H1 (cell line): Measurements from ENCODE around the gene WNT2. TPM values are rescaled to one million over a fixed set of nuclear protein-coding genes. Genes with fewer than 3 reads are reported as not detected.

ENCODE experiments used
- CTCF ChIA-PET: fragments of 300-600 bp; sonication (Branson Sonifier 250); formaldehyde crosslinking; loops from one replicate; lab custom pipeline; 2021; ENCODE audit not compliant: partially characterized antibody; lab: Charles Lee
- POLR2A ChIA-PET: fragments of 300-600 bp; sonication (Branson Sonifier 250); formaldehyde crosslinking; loops from one replicate; lab custom pipeline; 2021; ENCODE audit warnings: inconsistent platforms; ENCODE audit not compliant: partially characterized antibody; lab: Charles Lee
- DNase-seq, 2 experiments: peaks; one replicate each; pipeline versions ENCODE4 v3.0.0 to v3.0.0-alpha.2; 2010 to 2022; ENCODE audit warnings: low spot score in 2 of 2, low read depth in 1 of 2, mixed read lengths in 1 of 2
- FAIRE-seq: peaks from 2 replicates; lab custom pipeline; 2011; peaks lifted over from hg19 to GRCh38; lab: Jason Lieb, UNC
- H2AFZ ChIP-seq: 2 replicates; pipeline ENCODE4 v1.8.1; 2012; ENCODE audit warnings: low read length, inconsistent platforms
- H2AK5ac ChIP-seq: 2 replicates; pipeline ENCODE4 v1.6.1; 2013; ENCODE audit warnings: low read depth, low read length
- H2BK120ac ChIP-seq: replicated peaks from 2 replicates; pipeline ENCODE3; 2013; ENCODE audit warnings: low read depth, low read length, inconsistent platforms
- H2BK12ac ChIP-seq: 2 replicates; pipeline ENCODE4 v1.6.1; 2013; ENCODE audit warnings: low read depth, low read length
- H2BK15ac ChIP-seq: 2 replicates; pipeline ENCODE4 v1.6.1; 2013; ENCODE audit warnings: low read length
- H2BK20ac ChIP-seq: 2 replicates; pipeline ENCODE4 v1.6.1; 2013; ENCODE audit warnings: low read length
- H2BK5ac ChIP-seq: 2 replicates; pipeline ENCODE4 v1.6.1; 2013; ENCODE audit warnings: low read depth, low read length
- H3K14ac ChIP-seq: 2 replicates; pipeline ENCODE4 v1.6.1; 2013; ENCODE audit warnings: inconsistent platforms; ENCODE audit not compliant: insufficient read length
- H3K18ac ChIP-seq: 2 replicates; pipeline ENCODE4 v1.6.1; 2013; ENCODE audit warnings: low read length; ENCODE audit errors: extremely low read depth
- H3K23ac ChIP-seq: 2 replicates; pipeline ENCODE4 v1.6.1; 2013; ENCODE audit warnings: inconsistent platforms; ENCODE audit not compliant: insufficient read length
- H3K23me2 ChIP-seq: 2 replicates; pipeline ENCODE4 v1.6.1; 2013; ENCODE audit warnings: low read depth, low read length
- H3K27ac ChIP-seq: 2 replicates; pipeline ENCODE4 v1.6.1; 2011; ENCODE audit warnings: low read depth, low read length, inconsistent platforms
- H3K27me3 ChIP-seq, 4 experiments: replicated peaks in 1 of 4; 1 replicate in 1 of 4; 2 replicates in 3 of 4; pipeline versions ENCODE4 v1.6.1 to v1.8.1; 2011 to 2013; ENCODE audit warnings: low read length in 3 of 4, mild to moderate bottlenecking in 3 of 4, inconsistent platforms in 2 of 4, mixed read lengths in 2 of 4, moderate library complexity in 1 of 4; ENCODE audit not compliant: control insufficient read depth in 3 of 4, insufficient read depth in 3 of 4; ENCODE audit errors: extremely low read depth in 1 of 4
- H3K36me3 ChIP-seq, 4 experiments: 2 replicates each; pipeline versions ENCODE4 v1.6.1 to v1.8.1; 2011 to 2013; ENCODE audit warnings: mild to moderate bottlenecking in 4 of 4, low read length in 3 of 4, moderate library complexity in 2 of 4, control low read depth in 1 of 4, inconsistent platforms in 1 of 4; ENCODE audit not compliant: insufficient read depth in 4 of 4, control insufficient read depth in 2 of 4
- H3K4ac ChIP-seq: replicated peaks from 2 replicates; pipeline ENCODE3; 2013; ENCODE audit warnings: low read length, low read depth, mixed read lengths, inconsistent platforms; ENCODE audit not compliant: insufficient read length
- H3K4me1 ChIP-seq, 4 experiments: replicated peaks in 1 of 4; 1 replicate in 1 of 4; 2 replicates in 3 of 4; pipeline versions ENCODE4 v1.6.1 to v1.8.1; 2011 to 2013; ENCODE audit warnings: low read length in 3 of 4, inconsistent platforms in 2 of 4, mixed read lengths in 1 of 4; ENCODE audit not compliant: insufficient read depth in 4 of 4, control insufficient read depth in 3 of 4
- H3K4me2 ChIP-seq, 2 experiments: 2 replicates each; pipeline versions ENCODE4 v1.6.1 to v1.8.1; 2011 to 2013; ENCODE audit warnings: low read depth in 2 of 2, low read length in 2 of 2, control low read depth in 1 of 2, inconsistent platforms in 1 of 2, mild to moderate bottlenecking in 1 of 2; ENCODE audit not compliant: insufficient read depth in 1 of 2
- H3K4me3 ChIP-seq, 4 experiments: fragments of 200-600, 300-600 bp in 1 of 4; sonication (generic), shearing (Covaris generic), sonication (Bioruptor Twin) in 1 of 4; 2 replicates each; pipeline versions ENCODE4 v1.5.1 to v1.8.1; 2011 to 2016; ENCODE audit warnings: low read length in 4 of 4, low read depth in 3 of 4, control low read depth in 2 of 4, inconsistent platforms in 2 of 4, mild to moderate bottlenecking in 2 of 4, mixed read lengths in 1 of 4, moderate library complexity in 1 of 4; ENCODE audit not compliant: insufficient read depth in 2 of 4; ENCODE audit errors: extremely low read depth in 1 of 4
- H3K56ac ChIP-seq: replicated peaks from 2 replicates; pipeline ENCODE3; 2013; ENCODE audit warnings: low read depth, mild to moderate bottlenecking, mixed read lengths, low read length, inconsistent platforms; ENCODE audit not compliant: insufficient read length
- H3K79me1 ChIP-seq: 2 replicates; pipeline ENCODE4 v1.6.1; 2013; ENCODE audit warnings: low read depth, low read length, control low read depth
- H3K79me2 ChIP-seq, 2 experiments: 2 replicates each; pipeline versions ENCODE4 v1.6.1 to v1.8.1; 2012 to 2013; ENCODE audit warnings: low read length in 2 of 2, mild to moderate bottlenecking in 2 of 2, inconsistent platforms in 1 of 2; ENCODE audit not compliant: insufficient read depth in 2 of 2, control insufficient read depth in 1 of 2
- H3K9ac ChIP-seq, 4 experiments: replicated peaks in 1 of 4; 1 replicate in 1 of 4; 2 replicates in 3 of 4; pipeline versions ENCODE4 v1.6.1 to v1.8.1; 2011 to 2013; ENCODE audit warnings: low read depth in 3 of 4, low read length in 3 of 4, control low read depth in 2 of 4, mild to moderate bottlenecking in 2 of 4, moderate library complexity in 2 of 4, inconsistent platforms in 1 of 4; ENCODE audit errors: extremely low read depth in 1 of 4
- H3K9me3 ChIP-seq, 2 experiments: 2 replicates each; pipeline versions ENCODE4 v1.6.1 to v1.8.1; 2012 to 2013; ENCODE audit warnings: mild to moderate bottlenecking in 2 of 2, moderate library complexity in 2 of 2, control low read depth in 1 of 2, inconsistent platforms in 1 of 2, low read depth in 1 of 2, low read length in 1 of 2, mixed read lengths in 1 of 2; ENCODE audit not compliant: insufficient read depth in 2 of 2
- H4K20me1 ChIP-seq, 2 experiments: replicated peaks in 1 of 2; 2 replicates each; pipeline versions ENCODE3 to v1.8.1; 2011 to 2013; ENCODE audit warnings: inconsistent platforms in 2 of 2, low read length in 2 of 2, mild to moderate bottlenecking in 1 of 2; ENCODE audit not compliant: insufficient read depth in 2 of 2, control insufficient read depth in 1 of 2
- H4K5ac ChIP-seq: 2 replicates; pipeline ENCODE4 v1.6.1; 2013; ENCODE audit warnings: low read length, low read depth, mixed read lengths, inconsistent platforms; ENCODE audit not compliant: insufficient read length
- H4K8ac ChIP-seq: 2 replicates; pipeline ENCODE4 v1.8.0; 2013; ENCODE audit warnings: mild to moderate bottlenecking, moderate library complexity, low read length, inconsistent platforms; ENCODE audit not compliant: insufficient read depth; ENCODE audit errors: extremely low read depth
- H4K91ac ChIP-seq: replicated peaks from 2 replicates; pipeline ENCODE3; 2013; ENCODE audit warnings: low read length, mixed read lengths, inconsistent platforms; ENCODE audit not compliant: insufficient read length
- BACH1 ChIP-seq: IDR thresholded peaks from 2 replicates; pipeline ENCODE4 v1.6.1; 2012; ENCODE audit warnings: low read length, improper control_type of control experiment
- CREB1 ChIP-seq: IDR thresholded peaks from 2 replicates; pipeline ENCODE4 v1.6.1; 2012; ENCODE audit warnings: inconsistent platforms
- EZH2 ChIP-seq: fragments of 200-600 bp; sonication (generic); IDR thresholded peaks from 2 replicates; pipeline ENCODE4 v1.7.1; 2012; ENCODE audit warnings: low read depth, mild to moderate bottlenecking, moderate library complexity, low read length, inconsistent platforms; ENCODE audit not compliant: severe bottlenecking
- FOSL1 ChIP-seq: IDR thresholded peaks from 2 replicates; pipeline ENCODE4 v1.6.1; 2011; ENCODE audit warnings: mild to moderate bottlenecking, low read depth, low read length, moderate library complexity; ENCODE audit not compliant: insufficient read depth
- KDM4A ChIP-seq: IDR thresholded peaks from one replicate; pipeline ENCODE4 v1.7.1; 2012; ENCODE audit warnings: low read depth, mild to moderate bottlenecking, moderate library complexity, low read length, inconsistent platforms; ENCODE audit not compliant: severe bottlenecking
- MAFK ChIP-seq: IDR thresholded peaks from 2 replicates; pipeline ENCODE4 v1.6.1; 2012; ENCODE audit warnings: low read depth, mild to moderate bottlenecking, improper control_type of control experiment, low read length
- POU5F1 ChIP-seq: IDR thresholded peaks from 2 replicates; pipeline ENCODE4 v1.6.1; 2011; ENCODE audit warnings: low read depth, mild to moderate bottlenecking, low read length, moderate library complexity
- SAP30 ChIP-seq: fragments of 300-600 bp; sonication (generic); IDR thresholded peaks from 2 replicates; pipeline ENCODE4 v1.7.1; 2012; ENCODE audit warnings: low read length, moderate library complexity, mild to moderate bottlenecking, inconsistent platforms; ENCODE audit not compliant: insufficient read depth, insufficient replicate concordance
- SIN3A ChIP-seq, 2 experiments: IDR thresholded peaks in 1 of 2; conservative IDR thresholded peaks in 1 of 2; 2 replicates each; pipeline ENCODE4 v1.6.1; 2011 to 2012; ENCODE audit warnings: low read length in 2 of 2, improper control_type of control experiment in 1 of 2, low read depth in 1 of 2, mild to moderate bottlenecking in 1 of 2
- WGBS, 2 experiments: shearing (Covaris generic) in 1 of 2; methylation state at CpG; one replicate each; pipeline versions ENCODE4 v1.1.6 to v1.1.7; 2013 to 2015; ENCODE audit warnings: low lambda C conversion rate in 2 of 2, mixed read lengths in 2 of 2, inconsistent platforms in 1 of 2, low coverage in 1 of 2, missing lambda C conversion rate in 1 of 2; ENCODE audit not compliant: insufficient replicate concordance in 2 of 2, insufficient coverage in 1 of 2, insufficient read length in 1 of 2; ENCODE audit errors: extremely low coverage in 1 of 2, missing lambda C conversion rate in 1 of 2; 5-methylcytosine and 5-hydroxymethylcytosine counted together
- polyA plus RNA-seq, 7 experiments: library from polyadenylated mRNA; depleted of rRNA in 3 of 7; stranded (reverse) in 5 of 7; unstranded in 2 of 7; fragments of >200 nt in 5 of 7; fragments of 200-250 nt in 2 of 7; gene quantifications; 1 replicate in 5 of 7; 2 replicates in 1 of 7; 4 replicates in 1 of 7; pipeline versions ENCODE4 v1.2.1 to v1.2.3, GENCODE V29; 2011 to 2013; ENCODE audit warnings: missing spikeins in 2 of 7, mixed read lengths in 2 of 7
- total RNA-seq: library from RNA; stranded (reverse); fragmentation: NEBNext Ultra II Directional; extraction: Animal tissue kit (Norgen Biotek cat#: 25700); gene quantifications from 2 replicates; pipeline ENCODE4 v1.2.1, GENCODE V29; 2021
- TF ChIP-seq, protein P1 (sequence below): IDR thresholded peaks from 2 replicates; pipeline ENCODE4 v1.6.1; 2012; ENCODE audit warnings: inconsistent platforms

Gene WNT2
- total and polyA plus RNA-seq, 2 of the 8 experiments (the other 6 are each of a cell fraction or from before 2014, with no cell fraction given), result not detected

DNA sequence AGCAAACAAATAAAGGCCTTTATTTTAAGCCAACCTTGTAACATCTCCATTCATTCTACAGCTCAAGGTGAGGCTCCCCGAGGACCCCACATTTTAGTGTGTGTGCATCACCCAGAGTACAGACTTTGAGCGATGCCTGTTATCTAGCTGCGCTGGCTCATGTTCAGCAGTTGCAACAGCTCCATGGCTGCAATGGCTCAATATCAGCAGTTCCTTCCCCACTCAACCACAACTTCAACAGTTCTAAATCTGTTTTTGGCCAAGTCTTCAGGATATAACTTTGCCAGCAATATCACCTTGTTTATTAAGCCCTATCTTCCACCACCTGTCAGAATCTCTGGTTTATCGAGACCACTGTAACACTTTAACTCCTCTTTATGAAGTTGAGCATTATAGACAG is 95.8 kb downstream of the WNT2 start:
- Histone ChIP-seq H3K4ac (no peak overlapping the region), H2BK5ac (no peak overlapping the region), H4K91ac (no peak overlapping the region), H4K5ac (no peak overlapping the region), H3K18ac (no peak overlapping the region), H3K4me1 (no peaks in the 10 kb centered on the region), H3K23ac (no peak overlapping the region), H3K36me3 (no peaks in the 10 kb centered on the region), H2BK20ac (no peak overlapping the region), H3K56ac (no peak overlapping the region), H3K23me2 (no peaks in the 10 kb centered on the region), H4K8ac (no peak overlapping the region), H4K20me1 (no peaks in the 10 kb centered on the region), H2BK15ac (no peak overlapping the region), H3K27me3 (no peaks in the 10 kb centered on the region), H3K4me2 (no peak overlapping the region), H3K9ac (no peak overlapping the region), H2AFZ (no peak overlapping the region), H3K14ac (no peak overlapping the region), H2BK120ac (no peak overlapping the region), H3K4me3 (no peak overlapping the region), H3K79me1 (no peaks in the 10 kb centered on the region), H3K79me2 (no peaks in the 10 kb centered on the region), H3K27ac (no peak overlapping the region), H2AK5ac (no peak overlapping the region), H2BK12ac (no peak overlapping the region), H3K9me3 (no peaks in the 10 kb centered on the region)
- 80% methylated on average over 4 of the region's 4 CpGs; no CpG with 5 or more reads in 1 of the 2 experiments for WGBS, 2 experiments
- FAIRE-seq (no peak), DNase-seq (no peak)
- CTCF ChIA-PET, result interaction anchor here (0.6 to 2.0 kb wide), 3 partner anchors 14 to 175 kb away, joined by 4 to 6 read pairs (median 4); no protein-coding TSS in a partner anchor
- POLR2A ChIA-PET, result no interaction called here
- TF ChIP-seq, protein P1, sequence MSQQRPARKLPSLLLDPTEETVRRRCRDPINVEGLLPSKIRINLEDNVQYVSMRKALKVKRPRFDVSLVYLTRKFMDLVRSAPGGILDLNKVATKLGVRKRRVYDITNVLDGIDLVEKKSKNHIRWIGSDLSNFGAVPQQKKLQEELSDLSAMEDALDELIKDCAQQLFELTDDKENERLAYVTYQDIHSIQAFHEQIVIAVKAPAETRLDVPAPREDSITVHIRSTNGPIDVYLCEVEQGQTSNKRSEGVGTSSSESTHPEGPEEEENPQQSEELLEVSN, result no peak
- TF ChIP-seq CREB1 (no peak), SAP30 (no peak), SIN3A (conservative IDR thresholded peaks at IDR 0.05 in 1 of 2, IDR thresholded peaks at IDR 0.05 in 1 of 2; ENCODE audit: low read depth in 1 of 2, low read length in 2 of 2) (no peak), BACH1 (no peak), KDM4A (no peak), EZH2 (no peak), FOSL1 (no peak), POU5F1 (no peak), MAFK (no peak)
